HepG2 (cell line): ENCODE data around the gene KDM3B. TPM values are rescaled to one million over a fixed set of nuclear protein-coding genes. Genes with fewer than 3 reads are reported as not detected.

Experiments
- ARNTL ChIP-seq: sonication (generic); formaldehyde crosslinking; IDR thresholded peaks from 2 replicates; pipeline ENCODE4 v1.4.0; 2020; ENCODE audit warnings: mild to moderate bottlenecking, missing genetic modification reagents
- CENPX ChIP-seq: sonication (generic); formaldehyde crosslinking; IDR thresholded peaks from 2 replicates; pipeline ENCODE4 v1.9.0; 2021; ENCODE audit warnings: mild to moderate bottlenecking, missing genetic modification reagents, moderate library complexity
- ESRRA ChIP-seq: sonication (generic); formaldehyde crosslinking; IDR thresholded peaks from 2 replicates; pipeline ENCODE4 v1.5.1; 2020; ENCODE audit warnings: mild to moderate bottlenecking, low read depth, missing genetic modification reagents
- HDAC2 ChIP-seq: sonication (generic); formaldehyde crosslinking; IDR thresholded peaks from 2 replicates; pipeline ENCODE4 v1.4.0; 2020; ENCODE audit warnings: missing genetic modification reagents
- LCORL ChIP-seq, 2 experiments: fragments of 450-650 bp in 1 of 2; sonication (generic) in 1 of 2; formaldehyde crosslinking in 1 of 2; IDR thresholded peaks; 2 replicates each; pipeline versions ENCODE4 v1.5.0 to v1.6.1; 2017 to 2020; ENCODE audit warnings: antibody characterized with exemption in 1 of 2, missing genetic modification reagents in 1 of 2
- MYPOP ChIP-seq: sonication (generic); formaldehyde crosslinking; IDR thresholded peaks from 2 replicates; pipeline ENCODE4 v1.8.1; 2023; ENCODE audit warnings: mild to moderate bottlenecking, moderate library complexity, missing genetic modification reagents
- PAF1 ChIP-seq: IDR thresholded peaks from 2 replicates; pipeline ENCODE4 v1.6.1; 2016; ENCODE audit warnings: missing genetic modification reagents, missing compliant biosample characterization
- RARA ChIP-seq: IDR thresholded peaks from 2 replicates; pipeline ENCODE4 v1.6.1; 2016; ENCODE audit warnings: missing genetic modification reagents, missing compliant biosample characterization
- RFX5 ChIP-seq: IDR thresholded peaks from 2 replicates; pipeline ENCODE4 v1.6.1; 2011; ENCODE audit warnings: low read depth, low read length, improper control_type of control experiment
- SCMH1 ChIP-seq: sonication (generic); formaldehyde crosslinking; IDR thresholded peaks from 2 replicates; pipeline ENCODE4 v1.9.0; 2021; ENCODE audit warnings: missing genetic modification reagents, mild to moderate bottlenecking, borderline replicate concordance
- TFE3 ChIP-seq: IDR thresholded peaks from 2 replicates; pipeline ENCODE4 v1.6.1; 2016
- ZBTB3 ChIP-seq: sonication (generic); formaldehyde crosslinking; IDR thresholded peaks from 2 replicates; pipeline ENCODE4 v1.4.0; 2020; ENCODE audit warnings: low read depth, mild to moderate bottlenecking, moderate library complexity, missing genetic modification reagents, borderline replicate concordance
- ZBTB7B ChIP-seq: sonication (generic); formaldehyde crosslinking; IDR thresholded peaks from 2 replicates; pipeline ENCODE4 v1.4.0; 2020; ENCODE audit warnings: missing genetic modification reagents
- ZNF432 ChIP-seq: sonication (generic); formaldehyde crosslinking; IDR thresholded peaks from 2 replicates; pipeline ENCODE4 v1.5.0; 2020; ENCODE audit warnings: missing genetic modification reagents, mild to moderate bottlenecking, borderline replicate concordance
- ZNF512 ChIP-seq: sonication (generic); formaldehyde crosslinking; IDR thresholded peaks from 2 replicates; pipeline ENCODE4 v1.4.0; 2020; ENCODE audit warnings: mild to moderate bottlenecking, missing genetic modification reagents
- ZNF678 ChIP-seq: sonication (generic); formaldehyde crosslinking; IDR thresholded peaks from 2 replicates; pipeline ENCODE4 v1.4.0; 2020; ENCODE audit warnings: mild to moderate bottlenecking, missing genetic modification reagents
- ZNF878 ChIP-seq: sonication (generic); formaldehyde crosslinking; IDR thresholded peaks from 2 replicates; pipeline ENCODE4 v1.8.1; 2023; ENCODE audit warnings: mild to moderate bottlenecking, missing genetic modification reagents, moderate library complexity
- ZSCAN20 ChIP-seq: sonication (generic); formaldehyde crosslinking; IDR thresholded peaks from 2 replicates; pipeline ENCODE4 v1.4.0; 2020; ENCODE audit warnings: missing genetic modification reagents, mild to moderate bottlenecking, borderline replicate concordance
- polyA plus RNA-seq, 8 experiments: library from polyadenylated mRNA; depleted of rRNA in 3 of 8; stranded (reverse) in 7 of 8; unstranded in 1 of 8; fragments of >200 nt; fragmentation: Illumina TruSeq in 4 of 8; extraction: Trizol in 4 of 8; gene quantifications; 2 replicates each; pipeline versions ENCODE4 v1.2.1 to v1.2.3, GENCODE V29; 2011 to 2016; ENCODE audit warnings: low read depth in 4 of 8, missing spikeins in 1 of 8, mixed read lengths in 1 of 8; ENCODE audit not compliant: insufficient read depth in 1 of 8
- total RNA-seq, 5 experiments: library from RNA; depleted of rRNA; stranded (reverse); fragments of >200 nt; fragmentation: Illumina TruSeq; extraction: Trizol; gene quantifications; 2 replicates each; pipeline ENCODE4 v1.2.3, GENCODE V29; 2016; ENCODE audit warnings: low read depth in 1 of 5
- TF ChIP-seq, protein P1 (sequence below): sonication (generic); formaldehyde crosslinking; IDR thresholded peaks from 2 replicates; pipeline ENCODE4; 2020; ENCODE audit warnings: missing genetic modification reagents, mild to moderate bottlenecking, borderline replicate concordance

Gene KDM3B
- total and polyA plus RNA-seq, 2 of the 13 experiments (the other 11 are each of a cell fraction or from before 2014, with no cell fraction given), result 19.7 to 34.3 TPM

DNA sequence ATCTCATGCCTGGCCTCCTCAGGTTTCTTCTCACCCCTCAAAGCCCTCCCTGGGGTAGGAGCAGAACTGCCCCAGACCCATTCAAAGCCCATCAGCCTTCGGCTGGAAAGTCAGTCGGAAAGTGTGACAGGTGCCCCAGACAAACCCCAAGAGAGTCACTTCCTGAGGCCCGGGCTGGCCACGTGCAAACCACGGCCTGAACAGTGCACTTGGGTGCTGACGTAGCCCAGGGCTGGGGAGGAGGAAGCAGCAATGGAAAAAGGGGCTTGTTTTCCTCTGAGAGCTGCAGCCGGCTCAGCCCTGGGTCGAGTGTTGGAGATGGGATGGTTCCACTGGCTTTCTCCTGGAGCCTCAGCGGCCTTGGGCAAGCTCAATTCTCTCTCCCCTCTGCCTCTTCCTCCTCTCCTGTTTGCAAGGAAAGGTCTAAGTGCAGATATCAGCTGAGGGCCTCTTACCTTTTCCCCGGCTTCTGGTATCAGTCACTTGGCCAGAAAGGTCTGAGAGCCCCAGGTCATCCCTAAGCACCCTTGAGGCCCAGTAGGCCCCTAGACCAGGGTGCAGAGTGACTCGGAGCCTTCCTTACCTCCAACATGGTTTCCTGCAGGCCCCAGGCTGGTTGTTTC lies 106.9 kb downstream of the KDM3B start (continued):
- peak; percentile 90 for TF ChIP-seq ZNF878 (CRISPR knock-in tag)
- no peak for TF ChIP-seq LCORL (IDR thresholded peaks at IDR 0.05)
- TF ChIP-seq LCORL (CRISPR knock-in tag; IDR thresholded peaks at IDR 0.05), result peak; percentile 51; the same call in 1 of the 2 replicates
- no peak for TF ChIP-seq PAF1 (CRISPR knock-in tag)
- TF ChIP-seq ESRRA, result 0 out of 2 replicates have a peak, but pooled peaks have one; percentile 26
- TF ChIP-seq, protein P1, sequence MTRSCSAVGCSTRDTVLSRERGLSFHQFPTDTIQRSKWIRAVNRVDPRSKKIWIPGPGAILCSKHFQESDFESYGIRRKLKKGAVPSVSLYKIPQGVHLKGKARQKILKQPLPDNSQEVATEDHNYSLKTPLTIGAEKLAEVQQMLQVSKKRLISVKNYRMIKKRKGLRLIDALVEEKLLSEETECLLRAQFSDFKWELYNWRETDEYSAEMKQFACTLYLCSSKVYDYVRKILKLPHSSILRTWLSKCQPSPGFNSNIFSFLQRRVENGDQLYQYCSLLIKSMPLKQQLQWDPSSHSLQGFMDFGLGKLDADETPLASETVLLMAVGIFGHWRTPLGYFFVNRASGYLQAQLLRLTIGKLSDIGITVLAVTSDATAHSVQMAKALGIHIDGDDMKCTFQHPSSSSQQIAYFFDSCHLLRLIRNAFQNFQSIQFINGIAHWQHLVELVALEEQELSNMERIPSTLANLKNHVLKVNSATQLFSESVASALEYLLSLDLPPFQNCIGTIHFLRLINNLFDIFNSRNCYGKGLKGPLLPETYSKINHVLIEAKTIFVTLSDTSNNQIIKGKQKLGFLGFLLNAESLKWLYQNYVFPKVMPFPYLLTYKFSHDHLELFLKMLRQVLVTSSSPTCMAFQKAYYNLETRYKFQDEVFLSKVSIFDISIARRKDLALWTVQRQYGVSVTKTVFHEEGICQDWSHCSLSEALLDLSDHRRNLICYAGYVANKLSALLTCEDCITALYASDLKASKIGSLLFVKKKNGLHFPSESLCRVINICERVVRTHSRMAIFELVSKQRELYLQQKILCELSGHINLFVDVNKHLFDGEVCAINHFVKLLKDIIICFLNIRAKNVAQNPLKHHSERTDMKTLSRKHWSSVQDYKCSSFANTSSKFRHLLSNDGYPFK, result no peak
- no peak for TF ChIP-seq ZNF678 (CRISPR knock-in tag)
- peak; percentile 76 for TF ChIP-seq ARNTL (CRISPR knock-in tag)
- no peak for TF ChIP-seq ZNF432 (CRISPR knock-in tag)
- no peak; the same call in 1 of the 2 replicates for TF ChIP-seq ZSCAN20
- no peak for TF ChIP-seq ZBTB3 (CRISPR knock-in tag)
- TF ChIP-seq MYPOP (CRISPR knock-in tag), result 0 out of 2 replicates have a peak, but pooled peaks have one; percentile 48
- peak; percentile 84 for TF ChIP-seq TFE3 (CRISPR knock-in tag)
- no peak for TF ChIP-seq CENPX (CRISPR knock-in tag)
- peak; percentile 67 for TF ChIP-seq RARA (CRISPR knock-in tag)
- no peak for TF ChIP-seq ZNF512 (CRISPR knock-in tag)
- TF ChIP-seq SCMH1 (CRISPR knock-in tag), result no peak
- no peak for TF ChIP-seq ZBTB7B (CRISPR knock-in tag)
- TF ChIP-seq HDAC2 (CRISPR knock-in tag), result peak; percentile 39; the same call in 1 of the 2 replicates
- no peak for TF ChIP-seq RFX5
